GM12872 (cell line): Measurements from ENCODE around the gene IL1R1.

Experiments
- CTCF ChIP-seq: IDR thresholded peaks from 3 replicates; pipeline ENCODE4 v1.5.1; 2011; ENCODE audit warnings: low read depth, mild to moderate bottlenecking, low read length, moderate library complexity; ENCODE audit not compliant: insufficient read depth

The IL1R1 gene

GRCh38 chr2:102155703-102156515 is 13.4 kb downstream of the IL1R1 start:
- TF ChIP-seq CTCF: no peak

GRCh38 chr2:102158011-102158755 is 15.6 kb downstream of the IL1R1 start:
- no peak for TF ChIP-seq CTCF

GRCh38 chr2:102159295-102159694 is 16.7 kb downstream of the IL1R1 start:
- TF ChIP-seq CTCF: no peak

GRCh38 chr2:102166189-102166845 is 23.8 kb downstream of the IL1R1 start:
- no peak for TF ChIP-seq CTCF

GRCh38 chr2:102168026-102168771 is 25.7 kb downstream of the IL1R1 start:
- TF ChIP-seq CTCF: no peak

- TF ChIP-seq CTCF: no peak
These were observed 29.4 kb downstream of the IL1R1 start for GRCh38 chr2:102171946-102172345.
